ENCODE data around the gene POC5.
A peak's percentile ranks its signal among the peaks of the same experiment; 100 is the strongest.
"Not testable (repeated sequence)": the region's sequence is repeated elsewhere in the genome, so short reads cannot be mapped to it uniquely, and the experiment has no call there.

Gene POC5, protein sequence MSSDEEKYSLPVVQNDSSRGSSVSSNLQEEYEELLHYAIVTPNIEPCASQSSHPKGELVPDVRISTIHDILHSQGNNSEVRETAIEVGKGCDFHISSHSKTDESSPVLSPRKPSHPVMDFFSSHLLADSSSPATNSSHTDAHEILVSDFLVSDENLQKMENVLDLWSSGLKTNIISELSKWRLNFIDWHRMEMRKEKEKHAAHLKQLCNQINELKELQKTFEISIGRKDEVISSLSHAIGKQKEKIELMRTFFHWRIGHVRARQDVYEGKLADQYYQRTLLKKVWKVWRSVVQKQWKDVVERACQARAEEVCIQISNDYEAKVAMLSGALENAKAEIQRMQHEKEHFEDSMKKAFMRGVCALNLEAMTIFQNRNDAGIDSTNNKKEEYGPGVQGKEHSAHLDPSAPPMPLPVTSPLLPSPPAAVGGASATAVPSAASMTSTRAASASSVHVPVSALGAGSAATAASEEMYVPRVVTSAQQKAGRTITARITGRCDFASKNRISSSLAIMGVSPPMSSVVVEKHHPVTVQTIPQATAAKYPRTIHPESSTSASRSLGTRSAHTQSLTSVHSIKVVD

DNA sequence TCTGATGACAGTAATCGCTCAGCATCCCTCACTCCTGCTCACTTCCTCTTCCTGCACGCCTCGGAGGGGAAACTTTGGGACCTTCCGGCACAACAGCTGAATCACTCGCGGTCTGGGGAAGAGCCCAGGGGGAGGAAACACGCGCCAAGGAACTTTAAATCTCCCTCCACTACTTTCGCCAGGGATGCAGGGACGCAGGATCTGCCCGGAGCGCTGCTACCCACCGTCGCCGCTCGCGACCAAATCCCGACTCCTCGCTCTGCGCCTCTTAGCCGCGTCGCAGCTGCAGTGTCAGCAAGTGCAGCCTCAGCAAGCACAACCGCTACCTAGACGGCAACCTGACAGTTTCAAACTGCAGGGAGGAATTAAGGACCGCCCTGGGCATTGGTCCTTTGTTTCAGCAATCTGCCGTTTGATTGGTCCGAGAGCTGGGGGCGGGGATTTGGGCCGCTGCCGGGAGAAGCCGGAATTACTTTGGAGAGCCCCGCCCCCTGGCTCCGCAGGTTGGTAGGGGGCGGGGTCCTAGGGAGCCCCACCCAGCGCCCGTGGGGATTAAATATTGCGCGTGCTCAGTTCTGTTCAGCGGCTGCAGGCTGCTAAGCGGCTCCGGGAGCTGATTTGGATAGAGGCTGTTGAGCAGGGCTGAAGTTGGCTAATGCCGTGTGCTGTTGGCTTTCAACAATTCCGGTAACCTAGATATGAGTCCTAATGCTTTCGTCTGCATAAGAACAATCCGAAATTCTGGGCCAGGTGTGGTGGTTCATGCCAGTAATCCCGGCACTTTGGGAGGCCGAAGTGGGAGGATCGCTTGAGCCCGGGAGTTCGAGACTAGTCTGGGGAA is at the start of gene POC5:
POC5 (minus strand) TSS at position 356 of the 841 bp plus-strand sequence. CDS start 4,500 bp downstream, outside the sequence.
- DNase-seq, result peak; percentile 99

DNA sequence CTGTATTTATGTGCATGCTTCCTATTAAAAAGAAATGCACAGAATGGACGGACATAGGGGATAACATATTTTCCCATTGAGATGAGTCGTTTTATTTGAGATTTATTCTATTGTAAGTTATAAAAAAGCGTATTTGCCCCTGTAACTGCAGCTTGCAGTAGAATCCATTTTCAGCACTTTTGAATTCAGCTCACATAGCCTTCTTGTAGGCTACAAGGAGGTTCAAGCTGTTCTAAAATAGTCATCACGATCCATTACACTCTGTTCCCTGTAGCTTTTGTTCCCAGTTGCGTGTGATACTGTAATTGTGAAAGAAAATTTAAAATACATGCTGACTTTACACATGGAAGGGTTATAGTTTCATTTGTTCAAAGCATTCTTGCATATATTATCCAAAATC is 40.9 kb upstream of the POC5 start:
- DNase-seq, result no peak

DNA sequence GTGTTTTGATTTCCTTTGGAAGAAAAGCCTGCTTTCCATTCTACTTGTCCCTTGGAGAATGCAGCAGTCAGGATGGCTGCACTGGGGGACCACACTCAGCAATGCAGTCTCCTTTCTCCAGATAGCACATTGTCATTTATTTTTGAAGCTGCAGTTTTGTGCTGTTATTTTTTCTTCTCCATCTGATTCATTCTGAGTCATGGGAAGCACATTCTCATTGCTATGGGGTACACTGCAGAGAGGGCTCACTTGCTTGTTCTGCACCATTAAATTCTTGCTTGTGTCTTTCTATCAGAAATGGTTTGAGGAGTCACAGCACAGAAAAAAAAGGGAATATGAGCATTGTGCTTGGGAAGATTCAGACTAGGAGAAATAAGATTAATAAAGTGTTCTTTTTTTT is 39.7 kb upstream of the POC5 start:
- no peak for DNase-seq

DNA sequence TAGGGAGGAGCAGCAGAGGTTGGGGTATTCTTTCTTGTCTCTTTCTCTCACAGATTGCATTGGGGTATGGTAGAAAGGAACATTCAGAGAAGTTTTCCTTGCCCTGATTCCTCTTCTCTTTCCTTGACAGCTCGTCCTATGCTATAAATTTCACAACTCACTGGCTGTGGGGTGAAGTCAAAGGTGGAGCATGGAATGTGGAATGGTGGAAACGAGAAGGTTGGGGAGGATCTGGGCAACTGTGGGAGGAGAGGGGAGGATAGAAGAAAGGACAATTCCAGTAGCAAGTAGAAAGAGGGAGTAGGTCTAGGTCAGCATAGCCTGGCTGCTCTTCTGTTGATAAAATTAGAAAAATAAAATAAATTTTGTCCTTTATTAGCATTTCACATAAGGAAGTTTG is 39.0 kb upstream of the POC5 start:
- DNase-seq, result no peak

DNA sequence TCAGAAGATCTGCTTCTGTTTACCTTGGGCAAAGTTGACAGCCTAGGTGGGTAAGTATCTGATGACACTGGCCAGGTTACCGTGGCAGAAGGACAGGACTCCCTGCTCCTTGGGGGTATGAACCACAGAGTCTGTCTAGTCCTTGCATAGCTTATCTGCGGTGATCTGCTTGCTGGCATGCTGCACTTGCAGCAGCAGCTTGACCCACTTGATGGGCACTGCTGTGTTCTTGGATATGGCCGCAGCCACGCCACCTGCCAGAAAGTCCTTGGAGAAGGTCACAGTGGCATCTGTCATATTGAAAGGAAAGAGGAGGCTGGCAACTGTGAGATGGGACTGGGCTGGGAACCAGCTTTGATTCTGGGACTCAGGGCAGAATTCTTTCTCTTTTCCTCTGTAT is 35.9 kb upstream of the POC5 start:
- DNase-seq, result no peak

DNA sequence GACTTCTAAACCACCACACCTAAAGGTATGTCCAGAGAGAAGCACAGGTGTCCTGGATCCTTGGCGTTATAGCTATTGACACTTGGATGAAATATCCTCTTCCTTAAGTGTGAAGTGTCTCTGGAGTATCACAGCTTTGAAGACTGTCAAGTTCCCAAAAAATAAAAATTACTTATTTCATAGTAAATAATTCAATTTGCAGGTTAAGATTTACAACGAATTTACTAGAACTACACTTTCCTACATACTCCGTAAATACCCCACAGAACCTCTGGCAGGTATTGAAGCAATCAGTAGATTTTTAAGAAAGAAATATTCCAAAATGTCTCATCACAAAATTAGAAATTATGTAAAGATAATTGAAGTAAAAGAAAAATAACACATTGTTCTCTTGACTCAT is 27.1 kb upstream of the POC5 start:
- no peak for DNase-seq

DNA sequence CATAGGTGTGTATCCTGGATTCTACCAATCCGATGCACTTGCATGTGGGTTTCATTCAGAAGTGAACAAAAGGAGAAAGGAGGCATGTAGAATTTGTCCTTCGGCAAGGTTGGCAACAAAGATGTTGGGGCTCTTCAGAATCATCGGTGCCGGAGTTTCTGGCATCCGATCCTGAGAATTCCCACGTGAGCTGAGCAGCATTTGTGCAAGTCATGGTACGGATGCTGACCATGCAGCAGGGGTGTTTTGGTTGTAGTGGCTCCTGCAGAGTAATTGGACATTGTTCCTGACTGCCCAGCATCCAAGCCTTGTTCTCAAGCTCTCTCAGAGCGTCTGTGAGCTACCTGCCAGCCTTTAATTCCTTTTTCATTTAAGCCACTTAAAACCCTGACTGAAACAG is 19.0 kb upstream of the POC5 start:
- DNase-seq, result no peak

DNA sequence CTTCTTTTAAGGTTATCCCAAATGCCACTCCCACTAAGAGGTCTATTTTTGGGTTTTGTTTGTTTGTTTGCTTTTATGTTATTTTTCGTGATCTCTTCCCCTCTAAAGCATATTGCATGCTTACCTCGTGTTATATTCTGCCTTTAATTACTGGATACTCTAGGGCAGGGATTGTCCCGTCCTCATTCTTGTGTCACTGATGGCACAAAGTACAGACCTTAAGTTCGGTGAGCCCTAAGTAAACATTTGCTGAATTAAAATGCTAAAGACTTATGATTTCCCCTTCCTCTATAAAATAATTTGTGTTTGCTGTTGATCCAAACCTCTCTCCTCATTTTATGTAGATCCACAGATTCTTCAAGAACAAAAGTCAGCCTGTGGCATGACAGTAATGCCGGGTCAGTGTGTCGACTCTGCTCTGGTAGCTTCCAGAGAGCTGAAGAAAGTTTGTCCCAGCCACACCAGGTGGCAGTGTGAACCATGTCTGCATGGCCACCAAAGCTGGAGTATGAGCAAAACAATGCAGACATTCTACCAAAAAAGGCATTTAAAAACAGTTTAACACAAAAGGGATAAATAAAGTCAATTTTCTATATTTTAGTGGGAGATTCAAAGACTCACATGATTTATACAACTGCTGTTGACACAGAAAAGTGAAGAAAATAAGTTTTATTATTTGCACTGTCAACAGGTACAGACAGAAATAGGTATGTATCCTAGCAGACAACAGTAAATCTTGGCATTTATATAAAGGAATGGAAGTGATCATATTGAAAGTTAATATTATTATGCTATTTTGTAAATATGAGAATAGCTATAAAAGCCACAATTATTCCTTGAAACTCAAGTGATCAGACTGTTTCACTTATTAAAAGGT is 17.9 kb upstream of the POC5 start:
- peak; percentile 64 for DNase-seq

DNA sequence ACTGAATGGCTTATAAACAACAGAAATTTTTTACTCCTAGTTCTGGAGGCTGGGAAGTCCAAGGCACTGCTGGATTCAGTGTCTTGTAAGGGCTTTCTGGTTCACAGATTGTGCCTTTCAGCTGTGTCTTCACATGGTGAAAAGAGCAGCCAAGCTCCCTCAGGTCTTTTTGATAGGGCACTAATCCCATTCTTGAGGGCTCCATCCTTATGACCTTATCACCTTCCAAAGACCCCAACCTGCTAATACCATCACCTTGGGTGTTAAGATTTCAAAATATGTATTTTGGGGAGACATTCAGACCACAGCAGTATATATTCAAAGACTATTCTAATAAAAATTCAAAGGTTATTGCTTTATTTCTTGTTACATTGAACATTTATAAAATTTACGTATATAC is 16.5 kb upstream of the POC5 start:
- DNase-seq, result no peak

DNA sequence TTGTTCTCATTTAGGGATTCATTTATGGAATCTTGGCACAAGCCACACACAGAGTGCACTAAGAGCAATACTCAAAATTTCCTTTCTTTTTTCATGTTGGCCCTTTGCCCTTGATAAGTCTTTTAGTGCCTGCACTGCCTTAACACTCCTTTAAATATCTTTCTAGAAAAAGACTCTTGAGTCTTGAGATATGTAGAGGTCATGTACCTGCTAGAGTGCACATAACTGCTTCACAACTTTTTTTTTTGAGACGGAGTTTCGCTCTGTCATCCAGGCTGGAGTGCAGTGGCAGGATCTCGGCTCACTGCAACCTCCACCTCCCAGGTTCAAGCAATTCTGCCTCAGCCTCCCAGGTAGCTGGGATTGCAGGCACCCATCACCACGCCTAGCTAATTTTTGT is 14.3 kb upstream of the POC5 start:
- not testable (repeated sequence) for DNase-seq

DNA sequence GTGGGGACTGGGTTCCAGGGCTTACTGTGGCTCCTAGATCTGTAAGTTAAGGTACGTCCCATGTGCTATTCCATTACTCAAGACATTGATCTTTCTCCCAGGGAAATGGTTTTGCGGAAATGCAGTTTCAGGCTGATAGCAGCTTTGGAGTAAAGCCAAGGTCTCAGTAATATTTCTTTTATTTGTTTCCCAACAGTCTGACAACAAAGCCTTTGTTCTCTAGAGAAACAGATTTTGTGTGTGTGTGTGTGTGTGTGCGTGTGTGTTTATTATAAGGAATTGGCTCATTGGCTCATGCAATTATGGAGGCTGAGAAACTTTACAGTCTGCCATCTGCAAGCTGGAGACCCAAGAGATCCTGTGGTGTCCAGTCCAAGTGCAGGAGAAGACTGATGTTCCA is 12.1 kb upstream of the POC5 start:
- no peak for DNase-seq

DNA sequence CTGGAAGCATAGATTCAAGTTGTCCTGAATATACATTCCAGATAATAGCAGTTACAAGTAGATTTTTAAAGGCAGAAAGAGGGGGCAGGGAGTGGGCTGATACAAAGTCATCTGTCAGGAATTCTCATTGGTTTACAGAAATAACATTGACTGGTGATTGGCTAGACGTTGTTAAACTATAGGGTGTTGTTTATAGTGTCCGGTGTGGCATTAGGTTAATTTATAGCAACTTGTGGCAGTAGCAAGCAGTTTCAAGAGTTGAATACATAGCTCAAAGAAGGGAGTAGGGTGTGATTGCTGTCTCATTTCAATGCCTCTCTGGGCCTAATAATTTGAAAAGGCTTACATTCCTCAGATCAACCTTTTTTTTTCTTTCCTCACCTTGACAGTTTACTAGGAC is 10.7 kb upstream of the POC5 start:
- DNase-seq, result no peak

DNA sequence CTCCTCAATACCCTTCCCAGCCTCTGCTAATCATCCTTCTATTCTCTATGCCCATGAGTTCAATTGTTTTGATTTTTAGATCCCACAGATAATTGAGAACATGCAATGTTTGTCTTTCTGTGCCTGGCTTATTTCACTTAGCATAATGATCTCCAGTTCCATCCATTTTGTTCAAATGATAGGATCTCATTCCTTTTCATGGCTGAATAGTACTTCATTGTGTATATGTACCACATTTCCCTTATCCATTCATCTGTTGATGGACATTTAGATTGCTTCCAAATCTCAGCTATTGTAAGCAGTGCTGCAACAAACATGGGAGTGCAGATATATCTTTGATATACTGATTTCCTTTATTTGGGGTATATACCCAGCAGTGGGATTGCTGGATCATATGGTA is 9.0 kb upstream of the POC5 start:
- DNase-seq, result not testable (repeated sequence)

DNA sequence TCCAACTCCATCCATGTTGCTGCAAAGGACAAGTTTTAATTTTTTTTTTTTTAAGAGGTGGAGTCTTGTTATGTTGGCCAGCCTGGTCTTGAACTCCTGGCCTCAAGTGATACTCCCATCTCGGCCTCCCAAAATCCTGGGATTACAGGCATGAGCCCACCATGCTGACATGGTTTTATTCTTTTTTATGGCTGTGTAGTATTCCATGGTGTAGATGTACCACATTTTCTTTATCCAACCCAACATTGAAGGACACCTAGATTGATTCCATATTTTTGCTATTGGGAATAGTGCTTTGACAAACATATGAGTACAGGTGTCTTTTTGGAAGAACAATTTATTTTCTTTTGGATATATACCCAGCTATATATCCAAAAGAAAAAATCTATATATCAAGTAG is 6.1 kb upstream of the POC5 start:
- DNase-seq, result no peak

DNA sequence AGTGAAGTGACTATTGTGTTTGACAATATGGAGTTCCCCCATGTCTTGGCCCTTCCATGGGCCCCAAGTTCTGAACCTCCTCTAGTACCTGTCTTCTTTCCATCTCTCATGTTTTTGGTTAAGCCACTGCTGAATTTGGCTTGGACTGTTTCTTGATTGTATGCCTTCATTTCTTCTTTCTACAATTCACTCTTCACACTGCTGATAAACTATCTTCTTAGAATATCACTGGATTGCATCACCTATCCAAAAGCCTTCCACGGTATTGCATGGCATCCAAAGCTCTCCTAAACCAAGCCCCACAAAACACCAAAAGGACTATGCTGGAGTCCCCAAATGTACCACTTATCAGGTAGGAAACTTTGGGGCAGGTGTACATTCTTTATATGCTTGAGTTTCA is 4.3 kb upstream of the POC5 start:
- DNase-seq, result no peak

DNA sequence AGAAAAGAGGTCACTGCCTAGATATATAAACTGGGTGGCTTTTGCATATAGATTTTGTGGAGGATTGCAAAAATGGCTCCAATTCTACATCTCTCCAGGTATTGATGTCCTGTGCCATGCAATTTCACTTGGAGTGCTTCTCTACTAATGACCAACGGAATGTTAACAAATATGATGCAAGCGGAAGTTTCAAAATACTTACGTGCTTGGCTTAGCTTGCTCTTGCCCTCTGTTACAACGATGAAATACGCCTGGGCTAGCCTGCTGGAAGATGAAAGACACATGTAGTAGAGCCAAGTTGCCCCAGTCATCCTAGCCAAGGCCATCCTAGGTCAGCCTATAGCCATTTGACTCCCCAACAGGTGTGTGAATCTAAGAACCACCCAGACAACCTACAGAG is 3.6 kb upstream of the POC5 start:
- no peak for DNase-seq

DNA sequence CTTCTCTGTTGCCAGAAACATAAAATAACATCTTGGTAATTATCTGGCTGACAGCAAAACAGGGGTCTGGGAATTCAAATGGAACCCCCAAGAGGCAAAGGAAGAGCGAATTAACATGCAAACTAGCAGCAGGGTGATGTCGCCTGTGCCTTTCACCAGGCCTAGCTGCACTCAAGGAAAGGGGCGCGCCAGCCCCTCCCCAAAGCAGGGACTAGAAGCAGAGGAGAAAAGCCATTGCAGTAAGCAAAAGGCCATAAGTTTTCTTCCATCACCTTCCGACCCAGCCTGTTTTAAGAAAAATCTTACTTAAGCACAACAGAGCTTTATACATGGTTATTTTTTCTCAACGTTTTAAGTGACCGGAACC is 539 bp downstream of the POC5 start:
- peak; percentile 65 for DNase-seq

DNA sequence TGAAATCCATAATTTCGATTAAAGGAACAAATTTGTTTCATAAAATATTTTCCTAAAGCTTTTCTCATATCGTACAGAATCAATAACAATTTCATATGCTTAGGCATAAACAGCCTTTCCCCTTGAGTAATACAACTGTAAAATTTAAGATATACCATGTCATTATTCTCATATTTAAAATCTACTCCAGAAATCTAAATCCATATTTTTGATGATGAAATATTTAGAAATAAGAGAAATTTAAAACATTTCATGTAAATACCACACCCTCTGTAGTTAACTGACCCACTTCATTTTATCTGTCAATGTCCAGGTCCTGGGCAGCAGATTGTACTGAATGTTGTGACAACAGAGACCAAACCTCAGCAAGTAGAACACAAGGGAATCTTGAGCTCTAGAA is 5.1 kb downstream of the POC5 start:
- no peak for DNase-seq

DNA sequence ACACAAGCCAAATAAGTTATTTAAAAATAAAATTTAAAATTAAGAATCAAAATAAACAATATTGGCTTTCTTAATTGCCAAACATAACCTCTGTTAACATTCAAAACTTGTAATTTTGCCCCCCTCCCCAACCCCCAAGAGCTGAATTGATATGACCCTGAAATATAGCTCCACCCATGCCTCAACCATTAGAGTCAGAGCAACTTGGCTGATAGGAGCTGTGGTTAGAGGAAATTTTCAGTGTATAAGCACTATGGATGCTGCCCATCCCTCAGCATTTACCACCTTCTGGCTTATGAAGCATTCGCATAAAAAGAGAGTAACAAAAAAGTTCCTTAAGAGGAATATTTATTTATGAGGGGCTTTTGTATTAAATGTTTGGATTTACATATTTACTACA is 6.1 kb downstream of the POC5 start:
- no peak for DNase-seq

DNA sequence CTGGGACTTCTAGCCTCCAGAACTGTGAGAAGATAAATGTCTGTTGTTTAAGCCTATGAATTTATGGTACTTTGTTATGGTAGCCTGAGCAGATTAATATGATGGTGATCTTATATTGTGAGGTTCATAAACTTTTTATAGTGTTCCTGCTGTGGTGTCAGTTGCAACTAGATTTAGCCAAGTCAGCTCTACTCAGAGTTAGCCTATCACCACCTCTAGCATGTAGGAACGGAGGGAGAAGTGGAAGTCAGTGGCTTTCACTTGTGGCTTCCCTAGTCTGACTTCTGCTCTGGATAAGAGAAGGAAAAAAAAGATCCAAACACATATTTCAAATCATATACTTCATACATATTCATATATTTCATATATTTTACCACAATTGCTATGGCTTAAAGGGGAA is 6.6 kb downstream of the POC5 start:
- DNase-seq, result no peak

DNA sequence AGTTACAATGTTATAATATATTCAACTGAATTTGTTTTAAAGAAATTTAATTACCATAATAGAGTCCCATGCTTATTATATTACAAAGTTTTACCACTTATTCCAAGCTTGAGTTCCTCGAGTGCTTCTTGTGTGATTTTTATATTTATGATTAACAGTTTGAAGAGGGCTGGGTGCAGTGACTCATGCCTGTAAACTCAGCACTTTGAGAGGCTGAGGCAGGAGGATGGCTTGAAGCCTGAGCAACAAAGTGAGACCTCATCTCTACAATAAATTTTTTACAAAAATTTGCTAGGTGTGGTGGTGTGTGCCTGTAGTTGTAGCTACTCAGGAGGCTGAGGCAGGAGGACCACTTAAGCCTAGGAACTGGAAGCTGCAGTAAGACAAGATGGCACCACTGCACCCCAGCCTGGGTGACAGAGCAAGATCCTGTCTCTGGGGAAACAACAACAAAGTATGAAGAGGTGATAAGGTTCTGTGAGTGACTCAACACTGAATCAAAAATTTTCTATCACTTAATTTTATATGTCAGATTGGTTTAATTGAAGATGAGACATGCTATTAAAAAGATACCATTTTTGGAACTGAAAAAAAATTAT is 9.2 kb downstream of the POC5 start:
- DNase-seq, result no peak

DNA sequence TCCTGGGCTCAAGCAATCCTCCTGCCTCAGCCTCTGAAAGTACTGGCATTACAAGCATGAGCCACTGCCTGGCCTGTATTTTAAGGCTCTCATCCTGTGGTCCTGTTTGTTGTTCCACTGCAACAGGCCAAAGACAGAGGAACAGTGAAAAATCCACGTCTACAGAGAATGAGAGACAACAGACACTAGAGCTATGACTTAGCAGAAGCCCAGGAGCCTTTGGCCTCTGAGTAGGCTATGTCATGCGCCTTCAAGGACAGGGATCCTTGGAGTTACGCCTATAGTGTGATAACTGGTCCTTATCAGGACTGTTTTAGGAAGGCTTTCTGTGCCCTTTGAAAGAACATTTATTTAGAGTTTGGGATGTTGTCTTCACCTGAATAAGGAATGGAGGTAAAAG is 10.5 kb downstream of the POC5 start:
- DNase-seq, result no peak

DNA sequence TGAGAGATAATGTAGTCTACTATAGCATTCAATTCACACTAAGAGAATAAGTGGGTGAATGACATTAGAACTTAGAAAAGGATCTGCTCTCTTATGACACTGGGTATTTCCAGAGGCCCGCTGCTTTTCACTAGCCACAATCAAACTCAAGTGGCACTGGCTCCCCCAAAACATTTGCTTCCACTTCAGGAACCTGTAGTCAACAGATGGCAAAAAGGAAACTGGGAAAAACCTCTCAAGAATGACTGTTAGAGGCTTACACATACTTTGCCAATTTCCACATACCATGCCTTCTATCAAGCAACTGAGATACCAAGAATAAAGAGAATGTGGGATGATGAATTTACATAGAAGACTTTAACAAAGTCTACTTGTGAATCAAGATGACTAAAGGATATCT is 11.2 kb downstream of the POC5 start:
- DNase-seq, result no peak

Measured in activated effector memory CD4-positive, alpha-beta T cell treated with anti-CD3 and anti-CD28 coated beads, Interleukin-2, amount 50 U/mL, for 16 hours (primary cell).